Suprapubic skin (tissue), 4 donors: ENCODE results near the gene ABCA7. TPM values are rescaled to one million over a fixed set of nuclear protein-coding genes. Genes with fewer than 3 reads are reported as not detected.

Source experiments
- DNase-seq, 2 donors: peaks; one replicate each; pipeline ENCODE4 v3.0.0-alpha.2; 2019; ENCODE audit warnings: low spot score in 2 of 2
- H3K27ac ChIP-seq: fragments of 200-600 bp; sonication (generic); one replicate; pipeline ENCODE4 v1.5.1; 2019
- H3K27me3 ChIP-seq: fragments of 200-600 bp; sonication (generic); one replicate; pipeline ENCODE4 v1.5.1; 2019
- H3K36me3 ChIP-seq: fragments of 200-600 bp; sonication (generic); one replicate; pipeline ENCODE4 v1.5.1; 2019
- H3K4me1 ChIP-seq: fragments of 200-600 bp; sonication (generic); one replicate; pipeline ENCODE4 v1.5.1; 2019
- H3K4me3 ChIP-seq: fragments of 200-600 bp; sonication (generic); one replicate; pipeline ENCODE4 v1.5.1; 2019; ENCODE audit warnings: mild to moderate bottlenecking
- H3K9me3 ChIP-seq: fragments of 200-600 bp; sonication (generic); one replicate; pipeline ENCODE4 v1.5.1; 2019
- EP300 ChIP-seq: sonication (generic); formaldehyde crosslinking; IDR thresholded peaks from one replicate; pipeline ENCODE4 v1.6.1; 2017; ENCODE audit warnings: antibody characterized with exemption
- POLR2A ChIP-seq, 2 donors: fragments of 450-650 bp; IDR thresholded peaks; one replicate each; pipeline ENCODE4 v1.6.1; 2017; ENCODE audit warnings: antibody characterized with exemption in 2 of 2, mild to moderate bottlenecking in 2 of 2, moderate library complexity in 2 of 2
- POLR2AphosphoS5 ChIP-seq, 3 donors: sonication (generic); formaldehyde crosslinking; IDR thresholded peaks; one replicate each; pipeline ENCODE4 v1.6.1; 2017; ENCODE audit warnings: antibody characterized with exemption in 3 of 3
- WGBS: methylation state at CpG from one replicate; pipeline ENCODE4 v1.1.5; 2018; 5-methylcytosine and 5-hydroxymethylcytosine counted together
- total RNA-seq, 4 donors: library from RNA; depleted of rRNA; stranded (reverse); fragments of >200 nt; gene quantifications; one replicate each; pipeline ENCODE4 v1.1.0, GENCODE V29; 2016
- TF ChIP-seq, protein P1 (sequence below), 2 donors: fragments of 200-600 bp in 1 of 2; fragments of 450-650 bp in 1 of 2; sonication (generic) in 1 of 2; IDR thresholded peaks; one replicate each; pipeline ENCODE4 v1.5.1; 2016 to 2019; ENCODE audit warnings: antibody characterized with exemption in 2 of 2, mild to moderate bottlenecking in 1 of 2, moderate library complexity in 1 of 2

Gene ABCA7
- total RNA-seq, 4 donors from 2014 or later: 29.8 to 97.6 (median 47.5) TPM

DNA sequence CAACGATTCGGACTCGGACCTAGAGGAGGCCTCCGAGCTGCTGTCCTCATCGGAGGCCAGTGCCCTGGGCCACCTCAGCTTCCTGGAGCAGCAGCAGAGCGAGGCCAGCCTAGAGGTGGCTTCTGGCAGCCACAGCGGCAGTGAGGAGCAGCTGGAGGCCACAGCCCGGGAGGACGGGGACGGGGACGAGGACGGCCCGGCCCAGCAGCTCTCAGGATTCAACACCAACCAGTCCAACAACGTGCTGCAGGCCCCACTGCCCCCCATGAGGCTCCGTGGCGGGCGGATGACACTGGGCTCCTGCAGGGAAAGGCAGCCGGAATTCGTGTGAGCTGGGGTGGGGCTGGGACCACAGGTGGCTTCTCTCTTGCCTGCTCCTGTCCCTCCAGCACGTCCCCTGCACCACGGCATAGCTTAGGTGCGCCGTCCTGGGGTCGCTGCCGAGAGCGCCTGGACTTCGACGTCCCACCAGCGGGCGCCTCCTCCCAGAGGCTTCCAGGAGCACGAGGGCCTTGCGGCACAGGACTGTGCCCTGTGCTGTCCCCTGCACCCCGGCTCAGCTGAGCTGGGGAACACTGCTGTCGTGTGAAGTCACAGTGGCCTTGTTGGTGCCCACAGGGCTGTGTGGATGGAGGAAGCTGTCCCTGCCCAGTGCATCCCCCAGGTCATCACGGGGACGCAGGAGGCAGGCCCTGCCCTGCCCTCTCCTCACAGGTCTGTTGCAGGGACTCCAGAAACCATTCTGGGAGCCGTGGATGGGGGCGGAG is 46.0 kb downstream of the ABCA7 start:
- peaks cover 36% of the 10 kb centered on the region for H3K36me3 ChIP-seq
- WGBS: 73% methylated on average over 15 of the region's 38 CpGs

DNA sequence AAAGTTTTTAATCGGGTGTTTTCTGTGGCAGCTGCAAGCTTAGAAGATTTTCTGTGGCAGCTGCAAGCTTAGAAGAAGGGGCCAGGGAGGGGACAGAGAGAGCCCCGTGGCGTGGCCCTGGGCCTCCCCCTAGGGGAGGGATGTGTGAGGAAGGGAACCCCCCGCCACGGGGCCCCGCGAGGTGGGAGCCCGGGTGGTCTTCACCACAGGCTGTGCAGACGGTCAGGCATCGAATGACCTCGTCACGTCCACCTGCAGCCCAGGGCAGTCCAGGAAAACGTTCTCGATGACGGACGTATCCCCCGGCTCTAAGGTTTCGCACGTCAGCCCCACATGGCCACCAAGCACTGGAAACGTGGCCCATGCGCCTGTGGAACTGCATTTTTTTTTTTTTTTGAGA is 46.7 kb downstream of the ABCA7 start:
- Histone ChIP-seq H3K36me3 (peaks cover 42% of the 10 kb centered on the region), H3K27ac (no peak overlapping the region), H3K9me3 (no peaks in the 10 kb centered on the region), H3K4me3 (no peak overlapping the region), H3K4me1 (peaks cover 46% of the 10 kb centered on the region), H3K27me3 (no peaks in the 10 kb centered on the region)
- no peak for TF ChIP-seq POLR2AphosphoS5 (IDR thresholded peaks at IDR 0.05)
- TF ChIP-seq POLR2A (IDR thresholded peaks at IDR 0.05): no peak
- no peak for TF ChIP-seq EP300
- TF ChIP-seq, protein P1, sequence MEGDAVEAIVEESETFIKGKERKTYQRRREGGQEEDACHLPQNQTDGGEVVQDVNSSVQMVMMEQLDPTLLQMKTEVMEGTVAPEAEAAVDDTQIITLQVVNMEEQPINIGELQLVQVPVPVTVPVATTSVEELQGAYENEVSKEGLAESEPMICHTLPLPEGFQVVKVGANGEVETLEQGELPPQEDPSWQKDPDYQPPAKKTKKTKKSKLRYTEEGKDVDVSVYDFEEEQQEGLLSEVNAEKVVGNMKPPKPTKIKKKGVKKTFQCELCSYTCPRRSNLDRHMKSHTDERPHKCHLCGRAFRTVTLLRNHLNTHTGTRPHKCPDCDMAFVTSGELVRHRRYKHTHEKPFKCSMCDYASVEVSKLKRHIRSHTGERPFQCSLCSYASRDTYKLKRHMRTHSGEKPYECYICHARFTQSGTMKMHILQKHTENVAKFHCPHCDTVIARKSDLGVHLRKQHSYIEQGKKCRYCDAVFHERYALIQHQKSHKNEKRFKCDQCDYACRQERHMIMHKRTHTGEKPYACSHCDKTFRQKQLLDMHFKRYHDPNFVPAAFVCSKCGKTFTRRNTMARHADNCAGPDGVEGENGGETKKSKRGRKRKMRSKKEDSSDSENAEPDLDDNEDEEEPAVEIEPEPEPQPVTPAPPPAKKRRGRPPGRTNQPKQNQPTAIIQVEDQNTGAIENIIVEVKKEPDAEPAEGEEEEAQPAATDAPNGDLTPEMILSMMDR (IDR thresholded peaks at IDR 0.05): no peak
- no peak for DNase-seq
- 71% methylated on average over 8 of the region's 21 CpGs for WGBS

More for the DNA sequence above, 46.0 kb downstream of the ABCA7 start:
- Histone ChIP-seq H3K27ac (no peak overlapping the region), H3K9me3 (no peaks in the 10 kb centered on the region), H3K4me1 (peaks cover 51% of the 10 kb centered on the region), H3K4me3 (no peak overlapping the region), H3K27me3 (no peaks in the 10 kb centered on the region)
- TF ChIP-seq, protein P1 (IDR thresholded peaks at IDR 0.05): no peak
- TF ChIP-seq EP300 (no peak), POLR2A (IDR thresholded peaks at IDR 0.05) (no peak)
- DNase-seq: no peak

DNA sequence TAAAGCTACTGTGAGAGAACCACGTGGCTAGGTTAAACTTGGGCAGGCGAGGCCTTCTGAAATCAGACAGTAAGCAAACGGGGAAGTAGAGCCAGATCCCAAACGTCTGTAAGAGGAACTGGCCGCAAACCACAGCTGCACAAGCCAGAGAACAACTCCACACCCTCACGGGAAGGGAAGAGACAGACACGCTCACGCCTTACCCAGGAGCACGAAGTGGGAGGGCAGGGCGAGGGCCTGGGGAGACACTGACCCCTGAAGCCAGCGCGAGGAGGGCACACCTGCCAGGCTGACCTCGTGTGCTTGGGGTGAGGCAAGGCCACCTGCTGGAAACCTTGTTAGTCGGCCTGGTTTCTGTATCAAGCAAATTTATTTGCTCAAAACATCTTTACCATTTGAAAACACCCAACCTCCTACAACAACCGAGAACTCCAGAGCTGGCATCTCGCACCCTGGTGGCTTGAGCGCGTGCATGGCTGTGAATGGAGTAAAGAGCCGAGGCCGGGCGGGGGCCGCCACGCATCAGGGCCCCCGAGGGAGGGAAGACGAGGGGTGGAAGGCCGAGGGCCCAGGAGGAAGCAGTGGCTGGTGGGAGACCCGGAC is 48.0 kb downstream of the ABCA7 start:
- Histone ChIP-seq H3K4me1 (peaks cover 37% of the 10 kb centered on the region), H3K36me3 (peaks cover 47% of the 10 kb centered on the region), H3K4me3 (no peak overlapping the region), H3K27ac (peak overlapping the region; percentile 75), H3K9me3 (no peaks in the 10 kb centered on the region), H3K27me3 (no peaks in the 10 kb centered on the region)
- 66% methylated on average over 24 of the region's 27 CpGs for WGBS
- TF ChIP-seq, protein P1 (IDR thresholded peaks at IDR 0.05): no peak
- no peak for TF ChIP-seq POLR2A (IDR thresholded peaks at IDR 0.05)
- no peak for DNase-seq

DNA sequence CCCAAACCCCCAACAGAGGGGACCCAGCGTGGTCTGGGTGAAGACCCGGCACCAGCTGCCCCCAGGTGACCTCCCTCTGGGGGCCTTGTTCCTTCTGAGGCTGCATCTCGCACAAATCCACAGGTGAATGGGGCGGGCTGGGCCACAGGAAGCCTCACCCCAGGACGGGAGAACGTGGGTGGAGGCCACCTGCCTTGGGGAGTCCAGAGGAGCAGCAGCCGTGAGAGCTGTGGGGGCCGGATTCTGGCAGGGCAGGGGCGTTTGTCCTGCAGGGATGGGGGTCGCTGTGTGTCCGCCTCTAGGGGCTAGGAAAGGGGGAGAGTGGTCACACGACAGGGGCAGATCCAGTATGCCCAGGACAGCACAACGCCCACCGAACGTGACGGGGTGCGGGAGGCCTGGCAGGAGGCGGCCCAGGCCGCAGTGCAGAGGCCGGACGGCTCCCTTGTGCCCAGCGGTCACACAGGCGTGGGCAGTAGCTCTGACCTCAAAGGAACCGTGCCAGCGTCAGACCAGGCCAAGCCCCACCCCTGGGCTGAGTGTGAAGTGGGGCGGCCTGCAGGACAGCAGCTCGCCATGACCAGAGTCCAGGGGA is 48.6 kb downstream of the ABCA7 start:
- H3K4me1 ChIP-seq: peaks cover 40% of the 10 kb centered on the region
- no peak for DNase-seq
- no peak overlapping the region for H3K4me3 ChIP-seq
- TF ChIP-seq EP300 (no peak), POLR2AphosphoS5 (IDR thresholded peaks at IDR 0.05) (no peak), POLR2A (IDR thresholded peaks at IDR 0.05) (no peak)
- TF ChIP-seq, protein P1 (IDR thresholded peaks at IDR 0.05): no peak
- H3K9me3 ChIP-seq: no peaks in the 10 kb centered on the region
- peak overlapping the region; percentile 75 for H3K27ac ChIP-seq
- peaks cover 52% of the 10 kb centered on the region for H3K36me3 ChIP-seq
- 73% methylated on average over 11 of the region's 27 CpGs for WGBS
- no peaks in the 10 kb centered on the region for H3K27me3 ChIP-seq

DNA sequence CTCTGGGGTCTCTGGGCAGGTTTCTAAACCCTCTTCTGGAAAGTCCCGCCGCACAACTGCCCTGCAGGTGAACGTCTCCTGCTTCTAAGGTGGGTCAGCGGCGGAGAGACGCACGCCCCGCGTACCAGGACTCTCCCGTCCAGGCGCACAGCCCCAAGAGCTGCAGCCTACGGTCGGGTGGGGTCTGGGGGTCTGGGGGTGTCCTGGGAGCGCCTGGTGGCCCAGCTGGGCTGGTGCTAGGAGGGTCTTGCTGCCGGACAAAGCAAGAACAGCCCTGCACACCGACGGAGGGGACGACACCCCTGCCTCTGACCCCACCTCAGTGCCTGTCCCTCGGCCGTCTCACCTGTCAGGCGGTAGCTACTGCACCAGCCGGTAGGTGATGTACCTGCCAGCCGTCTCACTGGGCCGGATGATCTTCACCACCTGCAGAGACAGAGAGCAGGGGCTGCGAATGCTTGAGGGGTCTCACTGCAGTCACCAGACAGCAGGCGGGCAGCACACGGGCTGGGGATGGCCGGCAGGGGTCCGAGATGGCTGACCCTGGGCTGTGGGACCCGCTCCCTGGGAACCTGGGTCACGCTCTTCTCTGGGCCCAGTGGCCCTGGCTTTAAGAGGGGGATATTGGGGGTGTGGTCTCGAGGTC is 49.3 kb downstream of the ABCA7 start:
- WGBS: 90% methylated on average over 2 of the region's 32 CpGs
- H3K4me1 ChIP-seq: peaks cover 48% of the 10 kb centered on the region

More for the DNA sequence above, 49.3 kb downstream of the ABCA7 start:
- Histone ChIP-seq H3K36me3 (peaks cover 54% of the 10 kb centered on the region), H3K27ac (peak overlapping the region; percentile 11), H3K27me3 (no peaks in the 10 kb centered on the region), H3K4me3 (no peak overlapping the region), H3K9me3 (no peaks in the 10 kb centered on the region)
- no peak for DNase-seq
- no peak for TF ChIP-seq POLR2AphosphoS5 (IDR thresholded peaks at IDR 0.05)
- no peak for TF ChIP-seq POLR2A (IDR thresholded peaks at IDR 0.05)
- no peak for TF ChIP-seq EP300
- TF ChIP-seq, protein P1 (IDR thresholded peaks at IDR 0.05): no peak
